GM19467 (cell line): ENCODE results near the gene RIMS4.
"Not testable (repeated sequence)": the region's sequence is repeated elsewhere in the genome, so short reads cannot be mapped to it uniquely, and the experiment has no call there.

ENCODE experiments used
- ATAC-seq: cut with Tn5 transposase; IDR thresholded peaks from one replicate; pipeline ENCODE4 v1.9.1; 2021; ENCODE audit warnings: mild to moderate bottlenecking, moderate library complexity; ENCODE audit not compliant: unreplicated experiment

The RIMS4 gene

DNA sequence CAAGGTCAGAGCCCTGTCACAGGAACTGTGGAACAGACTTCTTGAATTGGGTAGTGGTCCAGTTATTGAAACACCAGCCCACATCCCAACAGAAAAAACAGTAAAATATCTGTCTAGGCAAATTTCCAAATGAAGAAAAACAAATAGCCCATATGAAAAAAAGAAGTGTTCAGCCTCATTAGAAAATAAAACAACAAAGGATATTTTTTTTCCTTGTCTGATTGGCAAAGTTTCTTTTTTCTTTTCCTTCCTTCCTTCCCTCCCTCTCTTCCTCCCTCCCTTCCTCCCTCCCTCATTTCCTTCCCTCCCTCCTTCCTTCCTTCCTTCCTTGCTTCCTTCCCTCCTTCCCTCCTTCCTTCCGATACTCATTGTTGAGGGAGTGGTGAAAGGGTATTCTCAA, 20.6 kb upstream of the RIMS4 start:
- no peak for ATAC-seq

DNA sequence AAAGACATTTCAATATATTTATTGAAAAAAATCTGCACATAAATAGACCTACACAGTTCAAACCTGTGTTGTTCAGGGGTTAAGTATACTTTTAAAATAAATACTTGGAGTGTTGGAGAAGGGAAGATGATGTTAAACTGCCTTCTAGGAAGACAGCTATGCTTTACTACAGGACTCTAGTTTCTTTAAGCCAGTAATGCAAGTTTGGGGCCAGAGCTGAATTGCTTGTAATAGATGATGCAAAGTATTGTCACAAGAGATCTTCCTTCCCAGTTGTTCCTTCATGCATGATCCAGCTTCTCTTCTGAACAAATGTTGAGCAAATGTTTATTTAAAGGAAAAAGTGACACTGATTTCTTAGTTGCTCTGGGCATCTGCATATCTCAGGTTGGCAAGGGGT, 20.2 kb upstream of the RIMS4 start:
- no peak for ATAC-seq

DNA sequence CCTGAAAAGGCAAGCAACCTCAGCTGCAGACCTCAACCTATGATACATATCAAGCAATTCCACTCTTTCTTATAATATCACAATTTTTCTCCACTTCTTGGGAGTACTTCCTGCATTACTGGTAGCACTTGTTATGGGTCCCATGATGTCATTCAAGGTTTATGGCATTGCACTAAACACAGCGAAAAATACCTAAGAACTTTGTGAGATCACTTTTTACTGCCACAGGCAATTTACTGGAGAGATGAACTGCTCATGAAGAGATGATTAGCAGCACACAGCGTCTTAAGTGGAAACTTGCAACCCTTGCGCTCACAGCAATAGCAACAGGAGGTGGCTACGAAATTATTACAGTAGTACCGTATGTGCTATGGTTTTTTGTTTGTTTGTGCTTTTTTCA, 19.3 kb upstream of the RIMS4 start:
- no peak for ATAC-seq

DNA sequence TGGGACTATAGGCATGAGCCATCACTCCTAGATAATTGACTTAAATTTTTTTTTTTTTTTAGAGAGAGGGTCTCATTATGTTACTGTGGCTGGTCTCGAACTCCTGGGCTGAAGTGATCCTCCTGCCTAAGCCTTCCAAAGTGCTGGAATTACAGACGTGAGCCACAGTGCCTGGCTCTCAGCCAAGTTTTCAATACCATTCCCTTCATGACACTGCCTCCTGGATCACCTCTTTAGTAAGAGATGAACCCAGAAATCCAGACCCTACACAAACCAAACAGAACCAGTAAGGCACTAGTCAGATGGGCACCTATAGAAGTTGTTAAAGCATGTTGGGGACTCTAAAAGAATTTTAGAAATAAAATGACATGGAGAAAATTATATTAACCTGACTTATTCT, 18.3 kb upstream of the RIMS4 start:
- no peak for ATAC-seq

DNA sequence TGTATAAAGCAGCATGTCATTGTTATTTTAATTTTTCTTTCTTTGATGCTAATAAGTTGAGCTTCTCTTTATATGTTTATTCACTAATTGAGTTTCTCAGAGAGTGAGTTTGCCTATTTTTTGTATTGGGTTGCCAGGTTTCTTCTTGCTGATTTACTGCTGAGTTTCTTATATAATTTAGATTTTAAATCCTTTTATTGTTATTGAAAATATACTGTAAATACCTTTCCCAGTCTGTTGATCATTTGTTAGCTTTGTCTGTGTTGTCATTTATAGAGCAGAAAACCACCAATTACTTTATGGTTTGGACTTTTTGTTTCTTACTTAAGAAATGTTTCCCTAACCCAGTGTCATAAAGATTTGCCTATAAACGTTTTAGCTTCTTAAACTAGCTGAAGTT, 17.1 kb upstream of the RIMS4 start:
- ATAC-seq = no peak

DNA sequence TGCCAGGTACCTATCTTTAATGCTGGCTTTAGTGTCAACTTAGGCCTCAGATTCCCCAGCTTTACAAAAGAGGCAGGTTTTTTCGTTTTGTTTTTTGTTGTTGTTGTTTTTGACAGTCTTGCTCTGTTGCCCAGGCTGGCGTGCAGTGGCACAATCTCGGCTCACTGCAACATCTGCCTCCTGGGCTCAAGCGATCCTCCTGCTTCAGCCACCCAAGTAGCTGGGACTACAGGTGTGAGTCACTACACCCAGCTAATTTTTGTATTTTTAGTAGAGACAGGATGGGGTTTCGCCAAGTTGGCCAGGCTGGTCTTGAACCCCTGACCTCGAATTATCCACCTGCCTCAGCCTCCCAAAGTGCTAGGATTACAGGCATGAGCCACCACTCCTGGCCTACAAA, 11.2 kb upstream of the RIMS4 start:
- not testable (repeated sequence) for ATAC-seq

DNA sequence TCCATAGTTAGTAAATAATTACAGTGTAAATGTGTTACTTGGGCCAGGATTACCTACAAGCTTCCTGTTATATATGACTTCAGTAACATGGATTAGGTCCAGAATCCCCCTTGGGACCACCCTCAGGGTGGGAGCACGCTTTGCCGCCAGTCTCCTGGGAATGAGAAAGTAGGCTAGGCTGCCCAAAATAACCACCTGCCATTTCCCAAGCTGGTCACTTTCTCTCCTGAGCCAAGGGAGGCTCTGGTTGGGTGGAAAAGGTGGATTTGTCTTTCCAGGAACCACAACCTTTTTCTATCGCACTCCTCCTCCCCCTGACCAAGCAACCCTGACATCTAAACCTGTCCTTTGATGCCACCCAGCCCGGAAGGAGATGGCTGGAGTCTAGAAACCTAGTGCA, 9.6 kb upstream of the RIMS4 start:
- no peak for ATAC-seq

DNA sequence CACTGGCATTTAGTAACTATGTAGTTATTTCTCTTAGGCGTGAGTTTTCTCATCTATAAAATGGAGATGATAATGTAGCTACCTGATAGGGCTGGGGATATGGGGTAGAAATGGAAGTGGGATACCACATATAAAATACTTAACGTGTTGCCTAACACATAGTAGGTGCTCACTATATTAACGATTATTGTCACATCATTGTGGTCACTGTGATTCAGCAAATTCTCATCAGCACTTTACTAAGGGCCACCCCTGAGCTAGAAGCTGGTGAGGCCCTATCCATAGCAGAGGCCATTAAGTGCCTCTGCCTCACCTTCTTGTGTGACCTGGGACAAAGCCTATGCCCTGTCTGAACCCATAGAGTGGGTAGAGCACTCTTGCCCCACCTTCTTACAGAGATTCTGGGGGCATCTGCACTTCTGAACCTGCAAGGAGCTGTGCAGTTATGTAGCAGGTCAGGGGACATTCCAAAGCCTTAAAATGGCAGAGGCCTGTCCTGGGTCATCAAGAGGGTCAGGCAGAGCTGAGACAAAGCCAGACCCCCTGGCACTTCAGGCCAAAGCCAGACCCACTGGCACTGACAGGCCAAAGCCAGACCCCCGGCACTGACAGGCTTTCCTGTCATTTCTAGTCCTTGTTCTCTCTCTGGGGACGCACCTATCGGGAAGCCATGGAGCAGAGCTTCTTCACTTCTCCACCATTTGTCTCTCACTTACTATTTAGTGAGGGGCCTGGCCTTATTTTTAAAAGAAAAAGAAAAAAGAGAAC, 7.0 kb upstream of the RIMS4 start:
- no peak for ATAC-seq

DNA sequence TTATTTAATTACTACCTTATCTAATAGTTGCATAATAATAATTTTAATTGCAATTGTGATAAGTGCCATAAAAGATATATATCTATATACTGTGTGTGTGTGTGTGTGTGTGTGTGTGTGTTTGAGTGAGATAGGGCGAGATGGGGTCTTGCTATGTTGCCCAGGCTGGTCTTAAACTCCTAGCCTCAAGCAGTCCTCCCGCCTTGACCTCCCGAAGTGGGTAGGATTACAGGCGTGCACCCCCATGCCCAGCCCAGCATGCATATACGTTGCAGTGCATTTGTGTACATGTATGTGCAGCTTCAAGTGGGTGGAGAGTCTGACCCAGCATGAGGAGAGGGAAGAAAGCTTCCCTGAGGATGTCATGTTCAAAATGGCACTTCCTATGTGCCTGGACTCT, 4.6 kb upstream of the RIMS4 start:
- ATAC-seq = no peak

DNA sequence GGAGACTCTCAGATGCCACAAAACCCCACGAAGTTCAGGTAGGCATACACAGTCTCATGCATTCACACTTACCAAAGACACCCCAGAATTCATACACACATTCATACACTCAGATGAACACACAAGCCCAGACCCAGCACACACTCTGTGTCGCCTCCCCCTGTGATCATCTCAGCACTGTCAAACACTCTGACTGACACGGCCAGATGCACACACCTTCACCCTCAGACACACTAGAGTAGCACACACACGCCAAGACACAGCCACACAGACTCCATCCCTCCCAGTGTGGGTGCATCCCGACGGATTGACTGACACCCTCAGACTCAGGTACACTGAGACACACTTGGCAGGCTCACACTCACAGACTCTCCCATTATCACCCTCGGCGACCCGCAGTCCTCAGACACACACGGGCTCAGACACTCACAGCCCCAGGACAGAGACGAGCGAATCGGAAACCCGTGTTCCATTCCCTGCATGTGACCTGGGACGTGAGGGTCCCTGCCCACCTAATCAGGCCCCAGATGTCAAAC, 872 bp upstream of the RIMS4 start:
- no peak for ATAC-seq

DNA sequence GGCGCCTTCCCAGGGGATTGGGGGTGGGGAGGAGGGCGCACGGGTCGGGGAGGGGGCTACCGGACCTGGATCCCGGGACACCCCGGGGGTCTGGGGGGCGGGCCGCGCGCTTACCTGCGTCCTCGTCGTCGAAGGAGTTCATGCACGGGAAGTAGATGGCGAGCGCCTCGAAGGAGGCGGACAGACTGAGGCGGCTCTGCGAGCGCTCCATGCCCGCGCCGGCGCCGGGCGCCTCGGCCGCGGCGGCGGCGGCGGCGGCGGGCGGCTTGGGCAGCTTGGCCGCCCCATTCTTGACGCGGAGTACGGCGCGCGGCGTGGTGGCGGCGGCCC, 320 bp downstream of the RIMS4 start:
- no peak for ATAC-seq

DNA sequence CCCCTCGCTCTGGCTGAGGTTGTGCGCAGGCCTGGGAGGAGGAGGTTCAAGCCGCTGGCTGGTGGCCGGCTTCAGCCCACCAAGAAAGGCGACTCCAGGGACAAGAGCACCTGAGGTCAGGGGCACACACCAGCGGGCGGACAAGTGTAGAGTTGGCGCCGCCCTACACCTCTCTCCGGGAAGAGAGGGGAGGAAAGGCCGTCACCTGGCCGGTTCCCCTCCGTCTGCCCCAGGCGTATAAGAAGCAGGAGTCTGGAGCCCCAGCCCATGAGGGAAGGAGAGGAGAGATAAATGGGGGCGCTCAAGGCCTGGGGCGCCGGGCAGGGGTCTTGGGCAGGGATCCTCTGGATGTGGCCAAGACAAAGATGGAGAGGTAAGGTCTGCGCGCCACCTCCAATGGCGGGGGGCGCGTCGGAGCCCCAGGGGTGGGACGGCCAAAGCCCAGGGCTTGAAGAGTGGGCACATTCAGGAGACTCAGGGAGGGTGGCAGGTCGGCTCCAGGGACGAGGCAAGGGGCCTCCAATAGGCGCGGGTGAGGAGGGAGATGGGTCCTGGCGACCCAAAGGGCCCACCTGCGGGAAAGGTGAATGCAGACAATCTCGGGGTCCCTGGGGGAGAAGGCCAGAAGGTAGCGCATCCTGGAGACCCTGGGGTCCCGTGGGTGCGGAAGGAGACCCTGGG, 826 bp downstream of the RIMS4 start:
- no peak for ATAC-seq

DNA sequence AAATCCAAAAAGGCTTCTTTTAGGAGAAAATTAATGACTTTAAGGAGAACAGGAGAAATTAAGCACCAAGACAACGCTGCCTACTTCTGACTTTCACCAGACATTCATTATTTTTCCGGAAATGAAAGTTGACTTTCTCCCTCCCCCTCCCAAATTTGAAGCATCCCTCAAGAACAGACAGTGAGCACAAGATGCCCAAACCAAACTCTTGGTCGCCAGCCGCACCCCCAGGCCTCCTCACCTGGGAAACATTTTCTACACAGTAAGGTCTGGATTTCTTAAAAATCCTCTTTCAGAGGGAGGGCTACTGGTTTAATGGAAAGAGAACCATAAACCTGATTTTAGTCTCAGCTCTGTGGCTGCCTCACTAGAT, 2.7 kb downstream of the RIMS4 start:
- ATAC-seq = no peak

DNA sequence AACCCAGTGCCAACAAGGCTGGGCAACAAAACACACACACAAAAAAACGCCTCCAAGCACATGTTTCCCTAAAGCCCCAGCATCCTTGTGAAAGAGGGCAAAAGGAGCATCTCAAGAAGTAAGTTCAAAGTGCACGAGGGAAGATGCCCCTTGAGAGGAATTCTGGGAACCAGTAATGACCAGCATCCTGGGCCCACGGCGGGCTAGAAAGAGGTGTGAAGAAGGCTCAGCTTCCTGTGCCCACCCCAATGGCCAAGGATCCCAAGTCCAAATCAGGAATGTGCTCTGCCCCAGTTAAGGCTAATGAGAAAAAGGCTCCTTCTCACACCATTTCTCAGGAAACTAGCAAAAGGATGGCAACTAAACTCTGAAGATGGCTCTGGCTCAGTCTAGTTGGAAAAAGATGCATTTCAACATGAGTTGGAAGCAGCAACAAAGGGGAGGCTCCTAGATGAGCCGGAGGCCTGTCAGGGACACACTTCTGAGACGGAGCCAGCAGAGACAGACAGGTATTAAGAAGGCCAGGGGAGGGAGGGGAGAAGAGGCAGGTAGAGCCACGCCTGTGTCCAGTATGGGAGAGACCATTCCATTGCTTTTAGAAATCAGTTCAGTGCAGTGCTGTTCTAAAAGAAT, 3.2 kb downstream of the RIMS4 start:
- ATAC-seq = no peak

DNA sequence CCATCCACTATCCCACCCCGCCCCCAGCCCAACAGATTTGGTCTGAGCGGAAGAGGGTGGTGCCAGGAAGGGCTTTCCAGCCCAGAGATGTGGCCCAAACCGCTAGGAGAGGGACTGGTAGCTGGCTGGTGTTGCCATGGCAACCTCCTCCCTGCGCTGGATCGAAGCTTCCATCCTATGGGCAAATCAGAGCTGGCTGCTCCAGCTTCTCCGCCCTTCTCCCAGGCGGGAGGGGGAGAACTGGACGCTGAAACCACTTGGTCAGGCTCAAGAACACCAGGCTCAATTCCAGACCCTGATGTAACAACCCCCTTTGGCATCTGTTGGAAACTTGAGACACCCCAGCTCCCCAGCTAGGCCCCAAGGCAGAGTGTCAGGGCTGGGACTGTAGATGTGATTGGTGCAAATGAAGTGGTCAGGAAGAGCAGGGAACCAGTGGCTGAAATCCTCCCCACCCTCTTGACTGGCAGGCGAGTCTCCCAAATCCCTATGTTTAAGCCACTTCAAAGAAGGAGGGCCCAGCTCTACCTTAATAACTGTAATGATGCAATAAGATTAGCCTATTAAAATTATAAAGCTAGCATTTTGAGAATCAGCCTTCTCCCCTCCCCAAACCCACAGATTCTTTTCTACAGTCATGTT, 4.2 kb downstream of the RIMS4 start:
- ATAC-seq = no peak

DNA sequence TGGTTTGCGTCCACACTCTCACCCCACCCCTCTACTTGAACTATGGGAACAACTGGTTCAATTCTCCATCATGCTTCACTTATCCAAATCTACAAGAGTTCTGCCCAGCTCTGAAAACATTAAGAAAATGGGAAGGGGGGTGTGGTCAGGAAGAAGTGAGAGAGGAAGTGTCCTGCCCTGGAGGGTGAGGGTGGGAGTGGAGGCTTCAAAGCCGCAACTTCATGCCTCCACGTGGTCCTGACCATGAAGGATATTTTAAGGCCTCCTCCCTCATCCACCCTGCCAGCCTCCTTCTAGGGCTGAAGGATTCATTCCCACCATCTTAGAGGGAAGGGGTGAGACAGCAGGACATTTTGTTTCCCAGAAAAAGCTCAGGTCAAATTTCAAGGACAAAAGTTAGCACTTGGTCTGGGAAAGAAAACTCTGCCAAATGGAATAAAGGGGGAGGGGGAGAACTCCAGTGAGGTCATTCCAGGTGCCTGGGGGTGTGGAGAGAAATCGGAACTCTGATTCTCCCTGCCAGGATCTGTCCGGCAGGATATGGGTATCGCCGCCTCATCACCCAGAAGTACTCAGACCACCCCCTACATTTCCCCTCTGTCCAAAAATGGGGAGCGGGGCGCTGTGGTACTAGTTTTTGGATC, 4.9 kb downstream of the RIMS4 start:
- ATAC-seq = no peak

DNA sequence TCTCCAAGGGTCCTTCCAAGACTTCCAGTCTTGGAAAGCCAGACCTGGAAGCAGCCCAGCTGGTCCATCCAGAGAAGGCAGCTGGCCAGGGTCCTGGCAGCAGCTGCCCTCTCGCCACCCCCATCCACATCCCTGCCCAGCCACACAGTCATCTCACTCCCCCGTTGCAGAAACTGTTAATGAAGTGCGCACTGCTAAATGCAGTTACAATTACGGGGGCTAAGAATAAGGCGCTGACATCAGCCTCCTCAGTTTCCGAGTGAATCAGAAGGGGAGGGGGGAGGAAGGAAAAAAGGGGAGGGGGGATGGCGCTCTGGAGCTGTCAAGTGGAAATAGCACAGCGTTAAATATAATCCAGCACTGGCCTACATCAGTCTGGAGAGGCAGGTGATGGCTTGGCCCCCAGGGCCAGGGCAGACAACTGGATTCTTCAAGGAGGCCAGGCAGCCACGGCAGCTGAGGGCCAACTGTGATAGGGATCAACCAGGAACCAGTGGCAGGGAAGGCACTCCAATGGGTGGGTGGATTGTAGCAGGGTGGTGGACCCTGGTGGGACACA, 6.9 kb downstream of the RIMS4 start:
- ATAC-seq = no peak

DNA sequence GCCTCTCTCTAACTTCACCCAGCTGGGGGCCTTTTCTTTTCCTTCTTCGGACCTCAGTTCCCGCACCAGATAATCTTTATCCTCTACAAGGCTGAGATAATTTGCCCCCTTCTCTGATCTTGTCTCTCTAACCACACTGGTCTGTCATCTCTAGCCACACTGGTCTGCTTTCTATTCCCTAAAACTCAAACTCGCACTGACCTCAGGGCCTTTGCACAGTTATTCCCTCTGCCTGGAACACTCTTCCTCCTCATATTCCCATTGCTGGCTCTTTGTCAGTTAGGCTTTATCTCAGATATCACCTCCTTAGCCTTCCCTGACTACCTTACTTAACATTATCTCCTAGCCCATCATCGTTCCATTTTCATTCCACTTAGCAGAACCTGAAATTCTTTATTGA, 7.6 kb downstream of the RIMS4 start:
- ATAC-seq = no peak

DNA sequence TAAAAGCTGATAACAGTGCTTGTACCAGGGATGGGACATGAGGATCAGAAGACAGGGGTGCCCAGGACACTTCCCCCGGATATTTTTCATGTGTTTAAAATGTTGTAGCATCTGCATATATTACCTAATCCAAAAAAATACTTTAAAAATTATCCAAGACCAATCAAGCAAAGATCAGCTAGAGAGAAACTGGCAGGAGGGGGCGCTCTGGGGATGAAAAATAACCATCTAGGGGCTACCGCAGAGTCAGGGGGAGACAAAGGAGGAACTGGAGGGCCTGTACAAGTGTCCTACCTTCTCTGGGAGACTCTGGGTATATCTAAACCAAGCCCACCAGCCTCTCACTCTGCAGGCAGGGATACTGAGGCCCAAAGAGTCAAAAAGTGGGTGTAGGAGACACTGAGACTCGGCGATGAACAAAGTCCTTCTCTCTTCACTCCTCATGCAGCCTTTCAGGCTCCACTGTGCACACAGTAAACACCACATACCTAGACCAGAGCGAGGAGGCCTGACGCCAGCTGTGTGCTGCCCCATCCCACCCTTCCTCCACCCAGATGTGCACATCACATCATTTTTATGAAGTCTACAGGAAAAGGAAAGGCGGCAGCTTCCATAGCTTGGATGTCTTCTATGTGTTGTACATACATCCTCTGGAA, 9.8 kb downstream of the RIMS4 start:
- ATAC-seq = no peak

DNA sequence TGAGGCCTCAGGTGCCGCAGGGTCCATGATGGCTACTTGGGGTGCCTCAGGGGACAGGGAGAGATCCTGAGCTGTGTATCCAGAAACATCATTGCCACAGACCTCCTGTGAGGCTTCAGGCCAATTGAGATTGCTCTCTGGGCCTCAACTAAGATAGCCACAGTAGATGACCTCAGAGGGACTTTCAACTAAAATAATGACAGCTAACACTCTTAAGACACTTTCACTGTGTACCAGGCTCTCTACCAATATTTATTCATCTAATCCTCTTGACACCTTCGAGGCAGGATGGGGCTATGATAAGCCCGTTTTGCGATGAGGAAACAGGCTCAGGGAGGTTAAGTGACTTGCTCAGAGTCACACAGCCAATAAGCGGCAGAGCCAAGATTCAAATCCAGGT, 10.7 kb downstream of the RIMS4 start:
- ATAC-seq = no peak
